ENCODE results near the gene AGMO.

DNA sequence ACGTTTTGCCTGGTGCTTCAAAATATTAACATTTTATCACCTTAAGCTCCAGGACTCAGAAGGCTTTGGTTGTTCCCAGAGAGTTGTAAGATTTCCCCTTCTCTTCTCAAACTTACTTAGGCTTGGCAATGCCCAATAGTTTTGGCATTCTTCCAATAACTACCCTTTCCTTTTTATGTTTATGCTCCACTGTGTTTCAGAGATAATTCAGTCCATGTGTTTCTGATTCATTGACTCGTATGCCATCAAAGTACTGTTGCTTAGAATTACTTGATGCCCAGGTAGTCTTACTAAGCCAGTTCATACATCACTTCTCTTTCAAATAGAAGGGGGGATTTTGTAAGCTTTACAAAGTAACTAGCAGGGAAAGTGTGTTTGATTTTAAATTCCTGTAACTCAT, 66.6 kb downstream of the AGMO start:
- TF ChIP-seq, protein P1, sequence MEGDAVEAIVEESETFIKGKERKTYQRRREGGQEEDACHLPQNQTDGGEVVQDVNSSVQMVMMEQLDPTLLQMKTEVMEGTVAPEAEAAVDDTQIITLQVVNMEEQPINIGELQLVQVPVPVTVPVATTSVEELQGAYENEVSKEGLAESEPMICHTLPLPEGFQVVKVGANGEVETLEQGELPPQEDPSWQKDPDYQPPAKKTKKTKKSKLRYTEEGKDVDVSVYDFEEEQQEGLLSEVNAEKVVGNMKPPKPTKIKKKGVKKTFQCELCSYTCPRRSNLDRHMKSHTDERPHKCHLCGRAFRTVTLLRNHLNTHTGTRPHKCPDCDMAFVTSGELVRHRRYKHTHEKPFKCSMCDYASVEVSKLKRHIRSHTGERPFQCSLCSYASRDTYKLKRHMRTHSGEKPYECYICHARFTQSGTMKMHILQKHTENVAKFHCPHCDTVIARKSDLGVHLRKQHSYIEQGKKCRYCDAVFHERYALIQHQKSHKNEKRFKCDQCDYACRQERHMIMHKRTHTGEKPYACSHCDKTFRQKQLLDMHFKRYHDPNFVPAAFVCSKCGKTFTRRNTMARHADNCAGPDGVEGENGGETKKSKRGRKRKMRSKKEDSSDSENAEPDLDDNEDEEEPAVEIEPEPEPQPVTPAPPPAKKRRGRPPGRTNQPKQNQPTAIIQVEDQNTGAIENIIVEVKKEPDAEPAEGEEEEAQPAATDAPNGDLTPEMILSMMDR (conservative IDR thresholded peaks at IDR 0.05; ENCODE audit: low read depth in 2 of 2): no peak
- TF ChIP-seq POLR2AphosphoS5 (IDR thresholded peaks at IDR 0.05; ENCODE audit: low read depth) (no peak), EZH2 (IDR thresholded peaks at IDR 0.05; ENCODE audit: low read depth, unreplicated experiment) (no peak), JUNB (IDR thresholded peaks at IDR 0.05; ENCODE audit: unreplicated experiment) (no peak), EZH2phosphoT487 (IDR thresholded peaks at IDR 0.05; ENCODE audit: unreplicated experiment) (no peak)
- TF ChIP-seq, protein P2, sequence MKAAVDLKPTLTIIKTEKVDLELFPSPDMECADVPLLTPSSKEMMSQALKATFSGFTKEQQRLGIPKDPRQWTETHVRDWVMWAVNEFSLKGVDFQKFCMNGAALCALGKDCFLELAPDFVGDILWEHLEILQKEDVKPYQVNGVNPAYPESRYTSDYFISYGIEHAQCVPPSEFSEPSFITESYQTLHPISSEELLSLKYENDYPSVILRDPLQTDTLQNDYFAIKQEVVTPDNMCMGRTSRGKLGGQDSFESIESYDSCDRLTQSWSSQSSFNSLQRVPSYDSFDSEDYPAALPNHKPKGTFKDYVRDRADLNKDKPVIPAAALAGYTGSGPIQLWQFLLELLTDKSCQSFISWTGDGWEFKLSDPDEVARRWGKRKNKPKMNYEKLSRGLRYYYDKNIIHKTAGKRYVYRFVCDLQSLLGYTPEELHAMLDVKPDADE (IDR thresholded peaks at IDR 0.05): no peak
